ENCODE data around the gene KANSL1. TPM values are rescaled to one million over a fixed set of nuclear protein-coding genes. Genes with fewer than 3 reads are reported as not detected.

Gene KANSL1
- total and polyA plus RNA-seq, 10 of the 15 experiments (the other 5 are each of a cell fraction or from before 2014, with no cell fraction given), result 4.7 to 60.6 (median 28.0) TPM

- SMC1A ChIA-PET (ENCODE audit: uncharacterized antibody, unreplicated experiment), result interaction anchor here (0.6 to 0.8 kb wide), 3 partner anchors 18 to 179 kb away, joined by 3 to 4 read pairs (median 3); no protein-coding TSS in a partner anchor
- CTCF ChIA-PET, result interaction anchor here (0.7 to 2.6 kb wide), 2 partner anchors 101 to 204 kb away, joined by 3 to 13 read pairs; no protein-coding TSS in a partner anchor
- ATAC-seq (no peak), DNase-seq (ENCODE audit: low read depth, low spot score) (no peak), FAIRE-seq (no peak)
- in situ Hi-C loops (cut with MboI) (no loop called here), intact Hi-C loops (cut with micrococcal nuclease; ENCODE audit: unreplicated experiment) (loop anchor here (5.0 kb wide), 1 partner anchor 34 kb away; no protein-coding TSS in a partner anchor)
- WGBS (ENCODE audit: insufficient coverage, insufficient replicate concordance, low lambda C conversion rate, missing lambda C conversion rate), result 55% methylated on average over 9 of the region's 9 CpGs
- H3K9me3 ChIP-seq (replicated peaks; ENCODE audit: control insufficient read depth, insufficient read depth, low read length), result no peaks in the 10 kb centered on the region
- no peak overlapping the region for H2AFZ ChIP-seq (ENCODE audit: control insufficient read depth, low read depth, low read length)
- no peaks in the 10 kb centered on the region for H3K4me1 ChIP-seq (ENCODE audit: control insufficient read depth, insufficient read depth, low read length)
- no peak overlapping the region for H3K9ac ChIP-seq (ENCODE audit: control insufficient read depth, insufficient read depth, low read length)
- H3K4me2 ChIP-seq (ENCODE audit: control insufficient read depth, insufficient read depth), result no peak overlapping the region
- RAD21 ChIA-PET (ENCODE audit: unreplicated experiment), result interaction anchor here (1.2 kb wide), 1 partner anchor 18 kb away, joined by 3 read pairs; no protein-coding TSS in a partner anchor
- BruUV-seq (replicated peaks), result no TSS peak
- H3K27me3 ChIP-seq (replicated peaks in 1 of 2; ENCODE audit: control insufficient read depth in 2 of 2, insufficient read depth in 2 of 2, low read length in 1 of 2), result no peaks in the 10 kb centered on the region
- H3K79me2 ChIP-seq (ENCODE audit: control insufficient read depth, insufficient read depth, low read length), result no peaks in the 10 kb centered on the region
- H4K20me1 ChIP-seq (ENCODE audit: control insufficient read depth, insufficient read depth), result no peaks in the 10 kb centered on the region
- TF ChIP-seq MTA2 (IDR thresholded peaks at IDR 0.05; ENCODE audit: low read depth), result no peak
- no peak for TF ChIP-seq CHD1 (IDR thresholded peaks at IDR 0.05; ENCODE audit: low read depth, low read length)
- TF ChIP-seq KAT2A (conservative IDR thresholded peaks at IDR 0.05; ENCODE audit: control insufficient read depth, low read depth, low read length), result no peak
- TF ChIP-seq ZZZ3 (IDR thresholded peaks at IDR 0.05; ENCODE audit: control insufficient read depth, insufficient read length, low read depth), result no peak
- no peak for TF ChIP-seq BACH1 (IDR thresholded peaks at IDR 0.05; ENCODE audit: borderline replicate concordance)
- no peak for TF ChIP-seq NFIC (IDR thresholded peaks at IDR 0.05; ENCODE audit: low read depth, low read length)
- TF ChIP-seq, protein P1, sequence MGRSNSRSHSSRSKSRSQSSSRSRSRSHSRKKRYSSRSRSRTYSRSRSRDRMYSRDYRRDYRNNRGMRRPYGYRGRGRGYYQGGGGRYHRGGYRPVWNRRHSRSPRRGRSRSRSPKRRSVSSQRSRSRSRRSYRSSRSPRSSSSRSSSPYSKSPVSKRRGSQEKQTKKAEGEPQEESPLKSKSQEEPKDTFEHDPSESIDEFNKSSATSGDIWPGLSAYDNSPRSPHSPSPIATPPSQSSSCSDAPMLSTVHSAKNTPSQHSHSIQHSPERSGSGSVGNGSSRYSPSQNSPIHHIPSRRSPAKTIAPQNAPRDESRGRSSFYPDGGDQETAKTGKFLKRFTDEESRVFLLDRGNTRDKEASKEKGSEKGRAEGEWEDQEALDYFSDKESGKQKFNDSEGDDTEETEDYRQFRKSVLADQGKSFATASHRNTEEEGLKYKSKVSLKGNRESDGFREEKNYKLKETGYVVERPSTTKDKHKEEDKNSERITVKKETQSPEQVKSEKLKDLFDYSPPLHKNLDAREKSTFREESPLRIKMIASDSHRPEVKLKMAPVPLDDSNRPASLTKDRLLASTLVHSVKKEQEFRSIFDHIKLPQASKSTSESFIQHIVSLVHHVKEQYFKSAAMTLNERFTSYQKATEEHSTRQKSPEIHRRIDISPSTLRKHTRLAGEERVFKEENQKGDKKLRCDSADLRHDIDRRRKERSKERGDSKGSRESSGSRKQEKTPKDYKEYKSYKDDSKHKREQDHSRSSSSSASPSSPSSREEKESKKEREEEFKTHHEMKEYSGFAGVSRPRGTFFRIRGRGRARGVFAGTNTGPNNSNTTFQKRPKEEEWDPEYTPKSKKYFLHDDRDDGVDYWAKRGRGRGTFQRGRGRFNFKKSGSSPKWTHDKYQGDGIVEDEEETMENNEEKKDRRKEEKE (IDR thresholded peaks at IDR 0.05), result no peak
- no peak for TF ChIP-seq MEF2B (IDR thresholded peaks at IDR 0.05; ENCODE audit: partially characterized antibody, poor library complexity, severe bottlenecking)
- TF ChIP-seq CHD2 (IDR thresholded peaks at IDR 0.05; ENCODE audit: borderline replicate concordance, low read depth, low read length), result no peak
- no peak for TF ChIP-seq STAT3 (IDR thresholded peaks at IDR 0.05; ENCODE audit: low read depth, low read length)
- TF ChIP-seq PBX3 (IDR thresholded peaks at IDR 0.05; ENCODE audit: insufficient replicate concordance, low read depth, low read length), result no peak
- TF ChIP-seq SMAD1 (IDR thresholded peaks at IDR 0.05; ENCODE audit: low read depth, partially characterized antibody), result no peak
- H3K36me3 ChIP-seq (ENCODE audit: control insufficient read depth in 2 of 2, insufficient read depth in 2 of 2, low read length in 1 of 2), result no peaks in the 10 kb centered on the region
- no peak overlapping the region for H3K27ac ChIP-seq (ENCODE audit: control insufficient read depth, insufficient read depth)
- POLR2A ChIA-PET, result no interaction called here
- no peak overlapping the region for H3K4me3 ChIP-seq
Measured at GRCh38 chr17:46008591-46008990, 184.6 kb downstream of the KANSL1 start.
